Central memory CD4-positive, alpha-beta T cell (primary cell): ENCODE measurements around the gene STN1.

ENCODE experiments used
- DNase-seq: peaks from one replicate; pipeline ENCODE4 v3.0.0; 2022

Gene STN1

DNA sequence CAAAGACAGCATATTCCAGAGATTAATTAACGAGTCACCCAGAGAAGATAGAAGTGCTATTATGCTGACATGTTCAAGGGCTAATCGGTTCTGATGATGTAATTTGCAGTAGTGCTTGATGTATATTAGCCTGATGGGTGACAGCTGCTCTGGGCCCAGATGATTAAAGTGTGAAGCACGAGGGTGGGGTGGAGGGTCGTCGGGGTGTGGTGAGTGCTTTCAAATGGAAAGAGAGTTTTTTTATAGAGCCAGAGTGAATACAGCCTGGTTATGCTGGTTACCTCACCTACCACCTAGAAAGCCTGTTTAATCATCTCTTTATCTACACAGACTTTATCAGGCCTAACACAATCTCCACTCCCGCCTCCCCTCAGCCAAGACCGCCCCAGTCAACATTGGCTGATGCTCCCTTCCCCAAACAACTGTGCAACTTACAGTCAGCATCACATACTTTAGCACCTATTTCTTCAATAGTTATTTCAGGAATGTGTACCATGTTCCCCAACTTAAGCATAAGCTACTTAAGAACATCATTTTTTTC lies 11.5 kb upstream of the STN1 start:
- DNase-seq = no peak

- no peak for DNase-seq
These were observed 10.8 kb upstream of the STN1 start for GRCh38 chr10:103928784-103929183.

- DNase-seq = no peak
These were observed 8.8 kb upstream of the STN1 start for GRCh38 chr10:103926722-103927319.

DNA sequence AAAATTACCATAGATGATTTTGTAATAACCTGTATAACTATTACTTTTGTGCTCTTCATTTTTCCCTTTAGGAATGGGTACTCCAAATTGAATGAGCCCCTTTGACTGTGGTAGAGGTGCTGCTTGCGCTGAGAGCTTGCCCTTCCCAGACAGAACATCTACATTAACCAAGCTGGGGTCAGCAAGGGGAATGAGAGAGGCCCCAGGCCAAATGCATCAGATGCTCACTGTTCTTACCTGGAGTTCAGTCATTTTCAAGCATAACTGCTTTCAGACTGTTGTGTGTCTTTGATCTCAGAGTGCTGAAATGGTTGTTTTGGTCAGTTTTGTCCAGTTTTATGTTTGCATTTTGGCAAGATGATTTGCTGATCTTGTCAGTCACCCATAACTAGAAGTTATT lies 7.6 kb upstream of the STN1 start:
- DNase-seq = no peak

GRCh38 chr10:103923502-103923901 lies 5.5 kb upstream of the STN1 start:
- no peak for DNase-seq

DNA sequence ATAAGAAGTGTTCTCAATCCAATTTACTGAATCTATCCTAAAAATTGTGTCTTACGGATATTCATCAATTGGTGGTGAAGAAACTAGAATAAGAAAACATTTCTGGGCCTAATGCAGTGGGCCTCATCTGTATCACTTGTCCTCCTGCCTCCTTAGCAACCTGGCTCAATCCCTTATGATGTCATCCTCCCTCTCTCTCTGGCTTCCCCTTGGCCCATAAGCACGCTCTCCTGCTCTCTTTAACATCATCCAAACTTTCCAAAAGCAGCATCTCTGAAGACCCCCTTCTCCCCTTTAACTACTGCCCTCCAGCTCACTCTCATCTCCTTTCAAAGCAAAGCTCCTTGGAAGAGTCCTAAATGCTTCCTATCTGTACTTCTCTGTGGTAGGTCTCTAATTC lies 4.7 kb upstream of the STN1 start:
- DNase-seq = no peak

- no peak for DNase-seq
These were observed 3.8 kb upstream of the STN1 start for GRCh38 chr10:103921750-103922195.

DNA sequence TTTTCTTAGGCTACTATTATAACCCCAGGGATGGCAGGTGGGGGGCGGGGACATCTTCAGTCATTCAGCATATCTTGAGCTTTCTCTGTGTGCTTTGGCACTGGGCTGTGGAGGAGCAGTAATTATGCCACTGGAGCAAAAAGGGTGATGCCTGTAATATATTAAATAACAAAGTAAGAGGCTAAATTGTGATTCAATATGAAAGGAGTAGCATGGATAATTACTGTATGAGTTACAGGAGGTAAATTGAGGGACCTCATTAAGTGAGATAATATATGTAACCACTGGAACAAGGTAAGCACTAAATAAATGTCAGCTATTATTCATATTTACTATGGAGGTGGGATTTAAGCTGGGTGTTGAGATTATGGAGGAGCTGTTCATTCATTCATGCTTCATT lies 3.3 kb upstream of the STN1 start:
- DNase-seq = no peak

DNA sequence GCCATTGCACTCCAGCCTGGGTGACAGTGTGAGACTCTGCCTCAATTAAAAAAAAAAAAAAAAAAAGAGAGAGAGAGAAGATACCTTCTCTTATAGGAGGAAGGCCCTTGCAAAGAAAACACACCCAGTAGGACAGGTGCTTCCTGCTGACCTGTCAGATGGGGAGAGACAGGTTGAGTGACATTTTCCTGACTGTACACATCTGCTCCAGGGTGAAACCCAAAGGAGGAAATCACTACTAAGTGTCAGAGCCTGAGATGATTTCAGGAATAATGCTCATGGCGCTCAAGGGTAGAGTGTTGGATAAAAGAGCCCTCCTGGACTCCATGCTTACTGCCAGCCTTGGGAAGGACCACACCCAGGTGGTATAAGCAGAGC lies 1.7 kb upstream of the STN1 start:
- no peak for DNase-seq

- no peak for DNase-seq
These were observed 507 bp downstream of the STN1 start for GRCh38 chr10:103917302-103918052.

GRCh38 chr10:103916876-103917275 lies 1.1 kb downstream of the STN1 start:
- no peak for DNase-seq

- no peak for DNase-seq
These were observed 1.7 kb downstream of the STN1 start for GRCh38 chr10:103916254-103916653.

GRCh38 chr10:103915796-103916195 lies 2.2 kb downstream of the STN1 start:
- DNase-seq = peak; percentile 23

DNA sequence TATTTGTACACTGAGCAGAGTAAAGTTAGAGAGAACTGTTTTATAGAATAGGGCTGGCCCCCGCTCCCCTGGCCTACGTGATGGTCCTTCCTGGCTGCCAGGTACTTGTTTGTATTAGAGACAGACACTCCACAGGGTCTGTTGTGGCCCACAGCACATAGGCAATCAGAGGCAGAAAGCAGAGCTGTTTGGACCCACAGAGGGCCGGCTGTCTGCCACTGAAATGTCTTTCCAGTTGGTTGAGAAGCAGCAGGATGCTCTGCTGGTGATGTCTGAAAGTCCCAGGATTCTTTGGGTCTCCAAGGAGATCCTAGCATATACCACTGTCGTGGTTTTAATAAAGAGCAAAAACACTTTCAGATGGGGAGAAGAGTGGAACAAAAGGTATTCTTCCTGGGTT lies 5.2 kb downstream of the STN1 start:
- no peak for DNase-seq

GRCh38 chr10:103911021-103911459 lies 6.9 kb downstream of the STN1 start:
- peak; percentile 83 for DNase-seq

- DNase-seq = no peak
These were observed 7.5 kb downstream of the STN1 start for GRCh38 chr10:103910442-103911012.

DNA sequence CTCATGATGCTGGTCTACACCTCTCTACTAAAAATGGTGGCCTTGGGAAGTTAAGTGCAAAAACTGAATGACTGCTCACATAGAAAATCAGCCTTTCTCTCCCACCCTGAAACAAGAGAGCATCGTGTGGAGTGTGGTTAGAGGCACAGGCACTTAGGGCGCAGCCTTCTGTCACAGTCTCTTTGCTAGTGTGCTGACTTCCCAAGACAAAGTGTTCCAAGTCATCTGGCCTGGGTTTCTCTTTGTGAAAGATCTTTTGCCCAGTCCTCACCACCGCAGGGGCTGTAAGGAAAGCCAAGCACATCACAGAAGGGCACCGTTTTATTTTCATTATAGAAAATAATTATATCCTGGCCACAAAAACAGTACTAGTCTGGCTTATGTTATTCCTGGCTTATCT lies 12.5 kb downstream of the STN1 start:
- no peak for DNase-seq

DNA sequence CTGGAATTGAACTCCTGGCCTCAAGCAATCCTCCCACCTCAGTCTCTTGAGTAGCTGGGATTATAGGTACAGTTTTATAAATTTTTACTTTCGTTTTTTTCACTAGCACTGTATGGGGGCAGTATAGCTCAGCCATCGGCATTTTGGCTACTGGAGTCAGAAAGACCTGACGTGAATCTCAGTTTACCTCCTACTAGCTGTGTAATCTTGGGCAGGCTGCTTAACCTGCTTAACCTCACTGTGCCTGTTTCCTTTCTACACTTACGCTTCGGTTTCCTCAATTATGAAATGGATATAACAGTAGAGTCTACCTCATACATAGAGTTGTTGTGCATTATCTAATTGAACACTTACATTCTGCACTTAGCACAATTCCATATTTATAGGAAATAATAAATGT lies 16.7 kb downstream of the STN1 start:
- DNase-seq = no peak

DNA sequence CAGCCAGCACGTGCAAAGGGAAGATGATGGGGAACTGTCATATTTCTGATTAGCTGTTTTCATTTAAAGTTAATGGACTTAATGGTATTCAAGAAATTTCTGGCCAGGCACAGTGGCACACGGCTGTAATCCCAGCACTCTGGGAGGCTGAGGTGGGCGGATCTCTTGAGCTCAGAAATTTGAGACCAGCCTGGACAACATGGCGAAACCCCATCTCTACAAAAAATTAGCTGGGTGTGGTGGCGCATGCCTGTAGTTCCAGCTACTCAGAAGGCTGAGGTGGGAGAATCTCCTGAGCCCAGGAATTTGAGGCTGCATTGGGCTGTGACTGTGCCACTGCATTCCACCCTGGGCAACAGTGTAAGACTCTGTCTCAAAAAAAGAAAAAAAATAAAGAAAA lies 18.7 kb downstream of the STN1 start:
- no peak for DNase-seq

DNA sequence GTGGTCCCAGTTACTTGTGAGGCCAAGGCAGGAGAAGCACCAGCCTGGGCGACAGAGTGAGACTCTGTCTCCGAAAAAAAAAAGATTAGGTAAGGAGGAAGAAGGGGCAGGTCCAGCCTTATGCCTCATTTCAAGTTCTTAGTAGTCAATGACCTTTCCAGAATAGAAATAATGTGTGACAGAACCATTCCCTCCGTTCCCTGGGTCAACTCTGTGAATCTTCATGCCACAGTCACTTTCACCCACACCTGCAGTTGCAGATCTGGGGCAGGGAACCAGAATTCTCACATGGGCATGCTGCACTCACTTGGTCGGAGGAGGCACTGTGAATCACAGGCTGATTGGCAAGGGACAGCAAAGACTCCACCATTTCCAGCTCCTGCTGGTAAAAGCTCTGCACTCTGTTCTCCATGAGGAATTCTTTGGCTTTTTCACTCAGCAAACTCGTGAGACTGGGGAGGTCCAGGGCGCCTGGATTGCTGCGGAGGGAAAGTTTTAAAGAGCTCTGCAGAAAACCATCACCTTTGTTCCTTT lies 20.7 kb downstream of the STN1 start:
- DNase-seq = no peak

DNA sequence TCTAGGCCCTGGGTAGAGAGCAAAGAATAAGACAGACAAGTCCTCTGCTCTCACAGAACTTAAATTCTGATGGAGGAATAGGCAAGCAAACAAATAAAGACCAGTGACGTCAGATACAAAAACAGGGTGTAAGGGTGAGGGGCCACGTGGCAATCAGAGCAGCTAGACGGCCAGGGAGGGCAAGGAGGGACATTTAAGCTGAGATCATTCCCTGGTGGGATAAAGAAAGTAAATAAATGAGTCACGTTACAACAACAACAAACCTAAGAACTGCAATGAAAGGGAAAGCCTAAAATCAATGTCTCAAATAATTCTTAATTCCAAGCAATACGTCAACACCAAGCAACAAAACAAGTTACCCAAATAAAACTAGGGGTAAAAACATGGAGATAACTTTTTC lies 21.8 kb downstream of the STN1 start:
- DNase-seq = no peak

DNA sequence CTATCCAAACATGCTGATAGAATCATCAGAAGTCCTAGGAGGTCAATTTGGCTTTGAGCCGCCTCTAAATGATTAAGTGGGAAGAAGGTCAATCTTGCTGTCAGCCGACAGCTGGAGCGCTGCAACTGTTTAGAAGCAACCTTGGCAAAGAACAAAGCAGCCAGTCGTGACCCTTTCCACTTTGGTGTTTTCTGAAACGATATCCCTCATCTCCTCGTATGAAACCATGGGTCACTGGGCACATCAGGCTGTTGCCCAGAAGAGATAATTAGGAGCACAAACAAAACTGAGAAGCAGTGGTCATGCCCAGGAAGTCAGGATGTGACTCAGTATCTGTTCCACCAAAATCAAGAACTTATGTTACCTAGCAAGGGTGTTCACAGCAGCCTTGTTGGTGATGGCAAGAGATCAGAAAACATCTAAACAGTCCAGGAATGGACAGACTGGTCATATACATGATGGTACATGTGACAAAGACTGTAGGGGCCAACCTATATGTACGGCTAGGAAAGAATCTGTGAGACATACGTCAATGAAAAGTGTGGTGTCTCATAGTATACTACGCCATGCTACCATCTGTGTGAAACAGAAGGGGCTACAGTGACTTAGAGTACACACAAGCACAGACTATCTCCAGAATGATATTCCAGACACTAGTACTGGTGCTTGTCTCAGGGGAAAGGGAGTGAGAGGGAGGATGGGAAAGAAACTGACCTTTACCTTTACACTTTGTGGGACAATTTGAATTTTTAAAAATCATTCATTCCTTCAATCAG lies 22.4 kb downstream of the STN1 start:
- DNase-seq = no peak

GRCh38 chr10:103894441-103894864 lies 23.5 kb downstream of the STN1 start:
- no peak for DNase-seq
